ENCODE data around the gene ZP3. TPM values are rescaled to one million over a fixed set of nuclear protein-coding genes. Genes with fewer than 3 reads are reported as not detected.
"Not testable (repeated sequence)": the region's sequence is repeated elsewhere in the genome, so short reads cannot be mapped to it uniquely, and the experiment has no call there.

ZP3 gene
- total RNA-seq, 1 donor from 2014 or later, result 1.6 TPM

DNA sequence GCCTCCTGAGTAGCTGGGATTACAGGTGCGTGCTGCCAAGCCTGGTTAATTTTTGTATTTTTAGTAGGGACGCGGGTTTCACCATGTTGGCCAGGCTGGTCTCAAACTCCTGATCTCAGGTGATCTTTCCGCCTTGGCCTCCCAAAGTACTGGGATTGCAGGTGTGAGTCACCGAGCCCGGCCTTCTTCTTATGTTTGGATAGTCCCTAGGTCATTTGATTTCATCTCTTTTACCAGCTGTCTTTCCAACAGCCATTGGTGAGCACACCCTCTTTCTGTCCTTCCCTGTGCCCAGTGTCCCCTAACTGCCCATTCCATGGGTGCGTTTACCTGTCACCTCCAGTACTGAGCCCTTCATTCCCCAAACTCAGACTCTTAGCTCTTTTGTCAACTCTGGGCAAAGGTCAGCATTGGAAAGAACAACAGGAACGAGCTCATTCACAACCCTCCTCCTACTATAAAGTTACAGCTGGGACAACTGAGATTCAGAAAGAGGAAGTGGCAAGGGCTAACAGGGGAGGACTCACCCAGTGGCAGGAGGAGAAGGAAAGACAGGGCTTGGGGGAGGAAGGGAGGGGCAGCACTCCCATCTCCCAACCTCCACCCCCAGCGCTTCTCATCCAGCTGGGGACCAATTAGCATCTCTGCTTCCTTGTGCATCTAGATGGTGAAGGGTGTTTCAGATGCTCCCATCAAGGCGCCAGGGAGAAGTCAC is 20.8 kb upstream of the ZP3 start:
- DNase-seq (ENCODE audit: low read depth), result no peak

DNA sequence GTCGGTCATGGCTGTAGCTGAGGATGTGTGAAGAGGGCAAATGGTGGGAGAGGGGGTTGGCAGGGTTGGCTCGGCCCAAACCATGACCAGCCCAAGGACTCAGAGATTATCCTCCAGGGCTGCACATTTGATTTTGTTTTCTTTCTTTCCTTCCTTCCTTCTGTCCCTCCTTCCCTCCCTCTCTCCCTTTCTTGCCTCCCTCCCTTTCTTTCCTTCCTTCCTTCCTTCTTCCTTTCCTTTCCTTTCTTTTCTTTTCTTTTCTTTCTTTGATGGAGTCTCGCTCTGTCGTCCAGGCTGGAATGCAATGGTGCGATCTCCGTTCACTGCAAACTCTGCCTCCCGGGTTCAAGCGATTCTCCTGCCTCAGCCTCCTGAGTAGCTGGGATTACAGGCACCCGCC is 19.0 kb upstream of the ZP3 start:
- no peak for DNase-seq (ENCODE audit: low read depth)

DNA sequence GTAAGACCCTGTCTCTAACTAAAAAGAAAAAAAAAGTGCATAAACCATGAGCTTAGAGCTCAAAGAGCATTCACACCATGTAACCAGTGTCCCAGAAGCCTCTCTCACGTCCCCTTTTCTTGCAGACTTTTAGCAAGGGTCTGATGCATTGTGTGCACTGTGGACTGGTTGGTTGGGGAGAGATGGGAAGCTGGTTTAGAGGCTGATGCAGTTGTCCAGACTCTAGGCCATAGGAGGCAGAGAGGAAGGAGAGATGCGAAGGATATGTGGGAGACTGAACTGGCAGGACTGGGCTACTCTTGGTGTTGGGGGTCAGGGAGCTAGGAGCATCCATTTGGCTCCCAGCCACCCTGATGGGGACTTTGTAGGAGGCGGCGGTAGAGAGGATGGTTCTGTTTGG is 17.0 kb upstream of the ZP3 start:
- DNase-seq (ENCODE audit: low read depth), result no peak

DNA sequence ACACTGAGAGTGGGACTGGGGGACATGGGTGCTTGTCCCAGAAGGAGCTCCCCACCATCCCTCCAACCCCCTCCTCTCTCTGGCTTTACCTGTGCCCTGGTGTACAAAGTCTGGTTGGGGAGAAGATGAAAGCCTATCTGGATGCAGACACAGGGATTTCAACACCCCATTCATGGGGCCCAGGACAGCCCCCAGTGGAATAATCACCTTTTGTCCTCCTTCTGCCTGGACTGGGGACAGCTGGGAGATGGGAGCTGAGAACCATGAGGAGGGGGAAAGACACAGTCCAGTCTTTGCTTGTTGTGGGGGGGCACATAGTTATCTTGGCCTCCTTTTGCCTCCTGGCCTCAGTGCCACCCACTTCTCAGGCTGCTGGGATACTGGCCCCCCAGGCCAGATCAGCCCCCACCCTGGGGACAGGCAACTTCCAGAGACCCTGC is 16.6 kb upstream of the ZP3 start:
- no peak for DNase-seq (ENCODE audit: low read depth)

DNA sequence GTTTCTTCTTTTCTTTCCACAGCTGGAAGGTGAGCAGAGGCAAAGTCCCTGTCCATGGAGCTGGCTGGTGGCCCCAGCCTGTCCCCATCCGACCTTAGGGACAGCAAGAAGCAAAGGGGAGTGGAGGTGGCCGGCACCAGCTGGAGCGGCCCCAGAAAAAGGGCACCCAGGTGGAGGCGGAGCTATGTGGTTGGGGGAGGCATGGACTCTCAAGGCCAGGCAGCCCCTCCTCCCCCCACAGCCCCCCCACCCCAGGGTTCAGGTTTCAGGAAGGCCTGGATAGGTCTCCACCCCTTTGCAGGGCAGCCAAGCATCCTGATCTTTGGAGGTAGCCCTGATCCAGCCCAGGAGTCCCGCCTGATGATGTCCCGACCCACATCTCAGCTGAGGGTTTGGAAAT is 15.2 kb upstream of the ZP3 start, which contains the start of gene SSC4D:
TSS of gene SSC4D (minus strand) at position 161 of the 400 bp plus-strand sequence. CDS start 5,258 bp downstream, outside the sequence.
- no peak for DNase-seq (ENCODE audit: low read depth)

DNA sequence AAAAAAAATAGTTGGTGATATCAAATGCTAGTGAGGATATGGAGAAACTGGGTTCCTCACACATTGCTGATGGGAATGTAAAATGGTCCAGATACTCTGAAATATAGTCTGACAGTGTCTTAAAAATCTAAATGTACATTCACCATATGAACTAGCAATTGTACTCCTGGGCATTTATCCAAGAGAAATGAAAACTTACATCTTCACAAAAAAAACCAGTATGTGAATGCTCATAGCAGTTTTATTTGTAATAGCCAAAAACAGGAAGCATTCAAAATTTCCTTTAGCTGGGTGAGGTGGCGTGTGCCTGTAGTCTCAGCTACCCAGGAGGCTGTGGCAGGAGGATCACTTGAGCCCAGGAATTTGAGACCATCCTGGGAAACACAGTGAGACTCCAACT is 13.1 kb upstream of the ZP3 start:
- DNase-seq (ENCODE audit: low read depth), result no peak

DNA sequence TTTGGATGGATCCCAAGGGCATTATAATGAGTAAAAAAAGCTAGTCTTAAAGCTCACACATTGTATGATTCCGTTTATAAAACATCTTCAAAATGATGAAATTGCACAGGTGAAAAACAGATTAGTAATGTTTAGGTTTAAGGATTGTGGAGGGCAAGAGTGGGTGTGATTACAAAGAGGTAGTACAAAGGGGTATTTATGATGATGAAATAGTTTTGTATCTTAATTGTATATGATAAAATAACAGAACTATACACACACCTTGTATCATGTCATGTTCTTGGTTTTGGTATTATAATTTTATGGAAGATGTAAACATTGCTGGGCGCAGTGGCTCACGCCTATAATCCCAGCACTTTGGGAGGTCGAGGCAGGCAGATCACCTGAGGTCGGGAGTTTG is 12.5 kb upstream of the ZP3 start:
- DNase-seq (ENCODE audit: low read depth), result no peak

DNA sequence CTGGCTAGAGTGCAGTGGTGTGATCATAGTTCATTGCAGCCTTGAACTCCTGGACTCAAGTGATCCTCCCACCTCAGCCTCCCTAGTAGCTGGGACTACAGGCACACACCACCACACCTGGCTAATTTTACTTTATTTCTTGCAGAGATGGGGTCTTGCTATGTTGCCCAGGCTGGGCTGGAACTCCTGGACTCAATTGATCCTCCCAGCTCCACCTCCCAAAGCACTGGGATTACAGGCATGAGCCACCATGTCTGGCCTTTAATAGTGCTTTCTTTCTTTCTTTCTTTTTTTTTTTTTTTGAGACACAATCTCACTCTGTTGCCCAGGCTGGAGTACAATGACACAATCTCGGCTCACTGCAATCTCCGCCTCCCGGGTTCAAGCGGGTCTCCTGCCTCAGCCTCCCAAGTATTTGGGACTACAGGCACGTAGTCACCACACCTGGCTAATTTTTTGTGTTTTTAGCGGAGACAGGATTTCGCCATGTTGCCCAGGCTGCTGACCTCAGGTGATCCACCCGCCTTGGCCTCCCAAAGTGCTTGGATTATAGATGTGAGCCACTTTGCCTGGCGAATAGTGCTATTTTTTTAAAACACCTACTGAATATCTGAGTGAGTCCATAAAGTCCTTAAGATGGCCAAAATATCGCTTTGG is 7.0 kb upstream of the ZP3 start:
- not testable (repeated sequence) for DNase-seq (ENCODE audit: low read depth)

DNA sequence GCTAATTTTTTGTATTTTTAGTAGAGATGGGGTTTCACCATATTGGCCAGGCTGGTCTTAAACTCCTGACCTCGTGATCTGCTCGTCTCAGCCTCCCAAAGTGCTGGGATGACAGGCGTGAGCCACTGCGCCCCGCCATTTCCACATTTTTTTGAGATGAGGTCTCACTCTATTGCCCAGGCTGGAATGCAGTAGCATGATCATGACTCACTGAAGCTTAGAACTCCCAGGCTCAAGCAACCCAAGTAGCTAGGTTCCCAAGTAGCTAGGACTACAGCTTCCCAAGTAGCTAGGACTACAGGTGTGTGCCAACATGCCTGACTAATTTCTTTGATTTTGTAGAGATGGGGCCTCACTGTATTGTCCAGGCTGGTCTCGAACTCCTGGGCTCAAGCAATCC is 3.7 kb upstream of the ZP3 start:
- peak; percentile 95 for DNase-seq (ENCODE audit: low read depth)

DNA sequence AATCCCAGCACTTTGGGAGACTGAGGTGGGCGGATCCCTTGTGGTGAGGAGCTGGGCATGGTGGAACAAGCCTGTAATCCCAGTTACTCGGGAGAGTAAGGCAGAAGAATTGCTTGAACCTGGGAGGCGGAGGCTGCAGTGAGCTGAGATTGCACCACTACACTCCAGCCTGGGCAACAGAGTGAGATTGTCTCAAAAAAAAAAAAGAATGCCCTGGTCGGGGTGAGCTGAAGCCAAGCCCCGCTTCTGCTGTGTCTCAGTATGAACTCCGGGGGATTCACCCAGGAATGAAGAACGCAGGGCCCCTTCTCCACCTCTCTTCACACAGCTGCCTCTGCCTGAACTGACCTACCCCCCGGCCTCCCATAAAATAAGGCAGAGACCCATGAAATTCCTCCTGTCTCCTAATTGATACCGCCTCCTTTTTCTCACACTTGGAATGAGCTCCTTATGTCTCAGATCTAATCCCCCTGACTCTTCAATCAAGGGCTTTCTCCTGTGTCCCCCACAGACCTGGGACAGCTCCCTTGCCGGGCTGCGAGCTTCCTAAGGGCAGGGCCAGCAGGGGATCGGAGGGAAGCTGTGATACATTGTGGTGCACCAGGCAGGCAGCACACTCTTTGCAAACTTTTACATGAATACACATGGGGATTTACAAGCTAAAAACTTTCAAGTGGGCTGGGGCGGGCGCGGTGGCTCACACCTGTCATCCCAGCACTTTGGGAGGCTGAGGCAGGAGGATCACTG is 911 bp upstream of the ZP3 start:
- peak; percentile 50 for DNase-seq (ENCODE audit: low read depth)

DNA sequence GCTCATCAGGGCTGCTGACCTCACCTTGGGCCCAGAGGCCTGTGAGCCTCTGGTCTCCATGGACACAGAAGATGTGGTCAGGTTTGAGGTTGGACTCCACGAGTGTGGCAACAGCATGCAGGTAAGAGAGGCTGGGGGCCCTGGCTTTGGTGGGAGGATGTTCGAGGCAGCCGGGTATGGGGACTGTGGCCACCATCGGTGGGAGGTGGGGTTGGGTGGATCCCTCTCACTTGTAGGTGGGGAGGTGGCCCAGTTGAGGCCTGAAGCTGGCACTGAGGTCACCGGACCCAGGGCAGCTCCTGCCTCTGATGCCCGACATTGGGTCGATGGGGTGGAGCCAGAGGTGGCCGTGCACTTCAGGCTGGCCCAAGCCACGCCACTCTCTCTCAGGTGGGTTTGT is 406 bp downstream of the ZP3 start:
- no peak for DNase-seq (ENCODE audit: low read depth)

DNA sequence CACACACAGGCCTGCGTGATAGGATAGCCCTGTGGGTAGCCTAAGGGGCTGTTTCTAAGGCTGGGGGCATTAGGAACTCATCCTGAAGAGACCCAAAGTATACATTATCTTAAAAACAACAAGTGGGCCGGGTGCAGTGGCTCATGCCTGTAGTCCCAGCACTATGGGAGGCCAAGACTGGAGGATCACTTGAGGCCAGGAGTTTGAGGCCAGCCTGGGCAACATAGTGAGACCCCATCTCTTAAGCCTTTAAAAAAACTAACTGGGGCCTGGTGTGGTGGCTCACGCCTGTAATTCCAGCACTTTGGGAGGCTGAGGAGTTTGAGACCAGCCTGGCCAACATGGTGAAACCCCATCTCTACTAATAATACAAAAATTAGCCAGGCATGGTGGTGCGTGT is 808 bp downstream of the ZP3 start:
- not testable (repeated sequence) for DNase-seq (ENCODE audit: low read depth)

DNA sequence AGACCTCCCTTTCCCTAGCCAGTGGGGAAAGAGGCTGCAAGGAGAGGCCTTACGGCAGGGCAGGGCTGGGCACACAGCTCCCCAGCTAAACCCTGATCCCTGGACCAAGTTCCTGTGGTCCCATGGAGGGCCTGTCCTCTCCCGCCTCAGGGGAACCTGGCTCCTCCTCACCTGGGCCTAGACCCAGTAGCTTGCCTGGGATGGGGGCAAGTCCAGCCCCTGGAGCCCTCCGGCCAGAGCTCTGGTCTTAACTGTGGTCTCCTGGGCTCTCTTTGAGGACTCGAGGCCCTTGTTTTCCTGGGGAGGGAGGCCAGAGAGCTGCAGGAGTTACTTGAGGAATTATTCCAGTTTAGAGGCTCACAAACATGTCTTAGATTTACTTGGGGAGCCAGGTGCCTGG is 1.5 kb downstream of the ZP3 start:
- DNase-seq (ENCODE audit: low read depth), result no peak

DNA sequence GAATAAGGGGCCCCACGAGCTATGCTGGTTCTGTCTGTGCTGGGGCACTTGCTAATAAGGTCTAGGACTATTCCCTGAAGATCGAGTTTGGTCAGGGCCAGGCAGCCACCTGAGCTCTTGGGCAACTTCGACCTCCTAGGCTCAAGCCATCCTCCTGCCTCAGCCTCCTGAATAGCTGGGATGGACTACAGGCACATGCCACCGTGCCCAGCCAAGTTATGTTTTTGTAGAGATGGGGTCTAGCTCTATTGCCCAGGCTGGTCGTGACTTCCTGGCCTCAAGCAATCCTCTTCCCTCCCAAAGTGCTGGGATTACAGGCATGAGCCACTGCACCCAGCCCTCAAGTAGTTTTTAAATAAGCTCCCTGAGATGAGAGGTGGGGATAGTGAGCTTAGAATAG is 2.9 kb downstream of the ZP3 start:
- DNase-seq (ENCODE audit: low read depth), result no peak

DNA sequence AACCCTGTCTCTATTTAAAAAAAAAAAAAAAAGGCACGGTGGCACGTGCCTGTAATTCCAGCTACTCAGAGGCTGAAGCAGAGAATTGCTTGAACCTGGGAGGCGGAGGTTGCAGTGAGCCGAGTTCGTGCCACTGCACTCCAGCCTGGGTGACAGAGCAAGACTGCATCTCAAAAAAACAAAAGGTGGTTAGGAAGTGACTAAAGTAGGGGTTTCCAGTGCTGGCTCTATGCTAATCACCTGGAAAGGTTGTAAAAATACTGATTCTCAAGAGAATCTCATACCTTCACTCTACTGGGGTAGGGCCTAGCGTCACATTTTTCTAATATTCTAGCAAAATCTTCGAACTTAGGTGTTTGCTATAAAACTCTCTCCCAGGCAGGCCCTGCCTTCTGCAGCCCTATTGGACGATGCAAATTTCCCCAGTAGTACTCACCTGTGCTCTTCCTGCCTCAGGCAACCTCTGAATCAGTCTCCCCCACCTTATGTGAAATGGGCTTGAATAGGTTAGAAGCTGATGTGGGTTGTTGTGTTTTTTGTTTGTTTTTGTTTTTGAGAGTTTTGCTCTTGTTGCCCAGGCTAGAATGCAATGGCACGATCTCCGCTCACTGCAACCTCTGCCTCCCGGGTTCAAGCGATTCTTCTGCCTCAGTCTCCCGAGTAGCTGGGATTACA is 3.5 kb downstream of the ZP3 start:
- DNase-seq (ENCODE audit: low read depth), result no peak

DNA sequence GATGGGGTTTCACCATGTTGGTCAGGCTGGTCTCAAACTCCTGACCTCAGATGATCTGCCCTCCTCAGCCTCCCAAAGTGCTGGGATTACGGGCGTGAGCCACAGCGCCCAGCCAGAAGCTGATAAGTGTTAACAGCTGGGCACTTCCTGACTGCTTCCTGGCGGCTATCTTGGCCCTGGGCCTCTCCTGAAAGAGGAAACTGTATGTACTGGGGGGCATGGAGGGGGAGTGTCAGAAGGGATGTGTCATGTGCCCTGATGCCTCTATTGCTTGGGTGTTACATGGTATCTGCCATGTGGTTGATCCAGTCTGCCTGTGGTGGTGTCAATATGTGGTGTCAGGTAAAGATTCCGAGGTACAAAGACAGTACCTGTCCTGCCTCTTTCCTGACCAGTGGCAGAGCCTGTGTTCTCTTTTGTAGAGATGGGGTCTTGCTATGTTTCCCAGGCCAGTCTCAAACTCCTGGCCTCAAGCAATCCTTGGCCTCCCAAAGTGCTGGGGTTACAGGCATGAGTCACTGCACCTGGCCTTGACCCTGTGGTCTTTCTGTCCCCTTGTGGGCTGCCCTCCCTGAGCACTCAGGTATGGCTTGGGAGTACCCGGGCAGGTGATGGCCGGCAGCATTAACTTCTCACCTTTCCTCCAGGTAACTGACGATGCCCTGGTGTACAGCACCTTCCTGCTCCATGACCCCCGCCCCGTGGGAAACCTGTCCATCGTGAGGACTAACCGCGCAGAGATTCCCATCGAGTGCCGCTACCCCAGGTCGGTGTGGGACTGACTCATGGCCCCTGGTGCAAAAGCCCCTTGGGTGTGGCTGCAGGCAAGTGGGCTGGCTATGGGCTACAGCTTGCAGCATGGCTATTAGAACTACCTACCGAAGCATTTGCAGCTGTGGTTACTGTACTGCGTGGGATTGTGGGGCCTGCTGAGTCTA is 4.4 kb downstream of the ZP3 start:
- peak; percentile 86 for DNase-seq (ENCODE audit: low read depth)

DNA sequence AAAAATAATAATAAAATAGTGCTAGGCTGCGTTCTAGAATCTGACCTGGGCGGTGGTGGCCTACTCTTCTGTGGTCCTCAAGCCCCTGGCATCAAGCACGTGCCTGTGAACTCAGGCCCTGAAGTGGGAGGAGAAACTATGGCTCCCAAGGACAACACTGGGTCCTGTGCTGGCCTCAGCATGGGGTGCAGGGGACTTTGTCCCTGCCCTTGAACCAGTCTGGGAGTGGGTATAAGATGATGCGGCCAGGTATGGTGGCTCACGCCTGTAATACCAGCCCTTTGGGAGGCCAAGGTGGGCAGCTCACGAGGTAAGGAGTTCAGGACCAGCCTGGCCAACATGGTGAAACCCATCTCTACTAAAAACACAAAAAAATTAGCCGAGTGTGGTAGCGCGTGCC is 5.5 kb downstream of the ZP3 start:
- DNase-seq (ENCODE audit: low read depth), result no peak

DNA sequence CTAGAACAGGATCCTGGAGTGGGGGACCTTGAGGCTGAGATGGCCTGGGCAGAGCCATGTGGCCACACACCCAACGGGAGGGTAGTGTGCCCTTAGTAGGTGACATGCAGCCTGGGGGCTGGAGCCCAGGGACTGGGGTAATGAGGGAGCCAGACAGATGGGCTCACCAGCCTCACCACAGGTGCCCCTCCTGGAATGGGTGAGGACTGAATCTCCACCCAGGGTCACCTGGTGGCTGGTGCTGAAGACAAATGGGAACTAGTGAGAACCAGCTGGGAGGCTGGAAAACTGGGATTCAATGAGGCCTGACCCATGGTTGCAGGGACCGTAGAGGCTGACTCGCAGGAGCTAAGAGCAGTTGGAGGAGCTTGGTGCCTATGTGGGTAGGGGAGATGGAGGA is 6.1 kb downstream of the ZP3 start:
- DNase-seq (ENCODE audit: low read depth), result no peak

DNA sequence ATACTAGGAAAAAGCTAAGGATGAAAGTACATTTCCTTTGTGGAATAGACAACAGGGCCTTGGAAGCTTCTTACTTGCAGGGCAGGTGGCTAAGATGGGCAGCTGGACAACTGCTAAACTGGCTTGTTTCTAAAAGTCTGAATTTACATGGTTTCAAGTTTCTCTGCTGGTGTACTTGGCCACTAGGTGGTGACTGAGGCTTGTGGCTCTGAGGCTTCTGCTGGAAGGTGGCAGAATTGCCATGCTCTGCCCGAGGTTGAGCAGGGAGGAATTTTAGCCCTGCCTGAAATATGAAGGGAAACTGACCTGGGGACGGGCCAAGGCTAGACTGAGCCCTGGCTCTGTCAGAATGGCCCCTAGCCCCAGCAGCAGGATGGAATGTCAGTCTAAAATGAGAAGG is 13.1 kb downstream of the ZP3 start:
- peak; percentile 95 for DNase-seq (ENCODE audit: low read depth)

DNA sequence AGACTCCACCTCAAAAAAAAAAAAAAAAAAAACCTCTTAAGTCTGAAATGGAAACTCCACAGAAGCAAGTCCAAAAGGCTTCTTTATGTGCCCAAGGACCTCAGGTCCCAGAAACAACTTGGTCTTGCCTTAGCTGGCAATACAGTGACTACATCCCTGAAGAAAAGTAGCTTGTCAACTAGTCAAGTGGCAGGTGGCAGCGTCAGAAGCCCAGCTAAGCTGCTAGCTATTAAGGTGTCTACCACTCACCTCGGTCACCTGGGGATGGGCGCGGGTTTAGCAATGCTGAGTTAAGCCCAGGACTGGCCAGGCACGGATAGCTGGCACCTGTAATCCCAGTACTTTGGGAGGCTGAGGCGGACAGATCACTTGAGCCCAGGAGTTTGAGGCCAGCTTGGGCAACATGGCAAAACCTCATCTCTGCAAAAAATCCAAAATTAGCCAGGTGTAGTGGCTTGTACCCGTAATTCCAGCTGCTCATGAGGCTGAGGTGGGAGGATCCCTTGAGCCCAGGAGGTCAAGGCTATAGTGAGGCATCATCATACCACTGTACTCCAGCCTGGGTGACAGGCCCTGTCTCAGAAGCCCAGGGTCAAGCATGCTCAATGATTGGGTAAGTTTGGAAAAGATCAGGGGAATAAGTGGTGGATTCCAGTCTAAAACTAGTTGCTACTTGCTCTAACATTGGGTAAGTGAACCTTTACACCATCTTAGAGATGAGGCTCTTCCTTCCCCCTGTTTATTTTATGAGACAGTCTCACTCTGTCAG is 14.6 kb downstream of the ZP3 start:
- not testable (repeated sequence) for DNase-seq (ENCODE audit: low read depth)
